ENCODE measurements around the gene CEACAM16.
A peak's percentile ranks its signal among the peaks of the same experiment; 100 is the strongest.

CEACAM16 gene

DNA sequence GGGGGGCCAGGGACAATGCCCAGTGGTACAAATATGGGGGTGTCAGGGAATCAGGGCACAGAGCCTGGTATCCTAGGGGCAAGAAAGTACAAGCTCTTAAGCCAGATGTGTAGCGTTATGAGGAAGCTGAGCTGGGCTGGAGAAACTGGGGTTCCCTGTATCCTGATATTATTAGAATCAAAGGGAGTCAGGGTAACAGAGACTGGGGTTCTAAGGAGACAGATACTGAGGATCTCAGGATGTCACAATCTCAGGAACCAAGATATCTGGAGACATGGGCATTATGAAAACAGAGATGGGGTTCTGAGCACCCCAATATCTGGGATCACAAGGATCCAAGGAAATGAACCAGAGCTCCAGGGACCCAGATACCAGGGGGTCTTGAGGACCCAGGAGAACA lies 50.3 kb downstream of the CEACAM16 start:
- DNase-seq = no peak

DNA sequence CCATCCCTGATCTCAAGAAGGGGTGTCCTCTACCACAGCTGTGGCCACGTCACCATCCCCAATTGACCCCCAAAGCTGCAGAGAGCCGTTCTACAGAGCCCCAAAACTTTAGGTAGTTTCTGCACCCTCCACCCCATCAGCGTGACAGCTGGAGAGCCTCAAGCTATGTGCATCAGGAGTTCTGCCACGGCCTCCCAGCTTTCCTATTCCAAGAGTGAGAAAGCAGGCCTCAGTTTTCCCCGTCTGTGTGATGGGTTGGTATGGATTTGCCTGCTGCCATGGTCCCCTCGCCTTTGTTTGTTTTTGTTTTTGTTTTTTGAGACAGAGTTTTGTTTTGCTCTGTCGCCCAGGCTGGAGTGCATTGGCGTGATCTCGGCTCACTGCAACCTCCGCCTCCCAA lies 51.0 kb downstream of the CEACAM16 start:
- DNase-seq = no peak

DNA sequence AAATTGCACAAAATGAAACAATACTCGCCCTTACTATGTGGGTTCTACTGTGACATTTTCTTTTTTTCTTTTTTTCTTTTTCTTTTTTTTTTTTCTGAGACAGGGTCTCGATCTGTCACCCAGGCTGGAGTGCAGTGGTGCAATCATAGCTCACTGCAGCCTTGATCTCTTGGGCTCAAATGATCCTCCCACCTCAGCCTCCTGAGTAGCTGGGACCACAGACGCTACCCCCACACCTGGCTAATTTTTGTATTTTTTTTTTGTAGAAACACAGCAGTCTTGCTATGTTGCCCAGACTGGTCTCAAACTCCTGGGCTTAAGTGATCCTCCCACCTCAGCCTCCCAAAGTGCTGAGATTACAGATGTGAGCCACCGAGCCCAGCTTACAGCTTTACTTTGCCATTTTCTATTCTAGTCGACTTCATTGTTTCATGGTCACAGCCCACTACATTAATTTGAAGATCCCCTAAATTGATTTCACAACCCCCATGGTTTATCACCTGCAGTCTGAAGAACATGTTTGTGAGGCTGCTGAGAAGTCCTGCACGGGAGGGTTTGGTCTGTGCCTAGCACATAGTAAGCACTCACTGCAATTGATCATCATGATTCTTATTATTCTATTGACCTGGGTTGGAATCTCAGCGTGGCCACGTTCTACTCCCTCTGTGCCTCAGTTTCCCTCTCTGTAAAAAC lies 53.3 kb downstream of the CEACAM16 start:
- no peak for DNase-seq

DNA sequence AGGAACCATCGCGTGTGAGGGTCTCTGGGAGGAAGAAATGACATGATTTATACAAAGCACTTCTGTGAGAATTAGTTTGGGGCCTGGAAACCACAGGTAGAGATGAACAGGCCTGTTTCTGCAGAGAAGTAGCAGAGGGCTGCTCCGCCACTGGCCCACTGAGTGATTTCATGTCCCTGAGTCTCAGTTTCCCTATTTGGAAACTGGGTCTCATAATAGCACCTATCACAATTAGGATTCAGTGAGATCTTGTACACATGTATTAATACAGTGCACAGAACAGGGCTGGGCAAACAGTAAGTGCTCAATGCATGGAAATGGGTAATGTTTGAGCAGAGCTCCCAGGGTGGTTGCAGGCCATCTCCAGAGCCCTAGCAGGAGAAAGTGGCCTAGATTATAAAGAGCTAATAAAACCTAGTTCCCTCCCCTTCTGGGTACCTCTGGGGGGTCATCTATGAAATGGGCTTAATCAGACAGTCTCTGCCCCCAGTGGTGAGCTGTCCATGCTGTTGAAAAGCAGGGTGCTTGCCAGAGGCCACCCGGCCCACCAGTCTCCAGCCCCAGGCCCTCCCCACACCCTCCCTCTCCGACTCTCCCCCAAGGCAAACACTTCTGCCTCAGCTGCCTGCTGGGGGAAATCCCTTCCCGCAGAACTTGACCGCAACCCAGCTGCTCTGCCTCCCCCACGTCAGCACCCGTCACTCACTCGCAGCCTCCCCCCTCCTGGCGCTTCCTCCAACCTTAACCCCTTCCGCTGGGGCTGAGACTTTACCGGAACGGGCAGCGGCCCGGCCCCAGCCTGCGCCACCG lies 54.1 kb downstream of the CEACAM16 start:
- peak; percentile 48 for DNase-seq

DNA sequence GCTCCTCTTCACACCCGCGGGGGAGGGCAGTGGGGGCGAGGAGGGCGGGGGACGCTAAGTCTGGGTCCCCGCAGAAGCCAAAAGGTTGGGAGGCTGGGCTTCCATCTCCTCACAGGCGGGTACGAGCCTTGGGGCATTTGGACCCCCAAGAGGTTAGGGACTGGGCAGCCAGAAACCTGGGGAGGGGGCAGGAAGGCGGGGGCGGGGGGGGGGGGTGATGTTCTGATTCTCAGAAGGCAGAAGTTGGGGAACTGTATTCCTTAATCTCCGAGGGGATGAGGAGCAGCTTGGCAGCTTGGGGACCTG lies 54.6 kb downstream of the CEACAM16 start:
- DNase-seq = no peak

DNA sequence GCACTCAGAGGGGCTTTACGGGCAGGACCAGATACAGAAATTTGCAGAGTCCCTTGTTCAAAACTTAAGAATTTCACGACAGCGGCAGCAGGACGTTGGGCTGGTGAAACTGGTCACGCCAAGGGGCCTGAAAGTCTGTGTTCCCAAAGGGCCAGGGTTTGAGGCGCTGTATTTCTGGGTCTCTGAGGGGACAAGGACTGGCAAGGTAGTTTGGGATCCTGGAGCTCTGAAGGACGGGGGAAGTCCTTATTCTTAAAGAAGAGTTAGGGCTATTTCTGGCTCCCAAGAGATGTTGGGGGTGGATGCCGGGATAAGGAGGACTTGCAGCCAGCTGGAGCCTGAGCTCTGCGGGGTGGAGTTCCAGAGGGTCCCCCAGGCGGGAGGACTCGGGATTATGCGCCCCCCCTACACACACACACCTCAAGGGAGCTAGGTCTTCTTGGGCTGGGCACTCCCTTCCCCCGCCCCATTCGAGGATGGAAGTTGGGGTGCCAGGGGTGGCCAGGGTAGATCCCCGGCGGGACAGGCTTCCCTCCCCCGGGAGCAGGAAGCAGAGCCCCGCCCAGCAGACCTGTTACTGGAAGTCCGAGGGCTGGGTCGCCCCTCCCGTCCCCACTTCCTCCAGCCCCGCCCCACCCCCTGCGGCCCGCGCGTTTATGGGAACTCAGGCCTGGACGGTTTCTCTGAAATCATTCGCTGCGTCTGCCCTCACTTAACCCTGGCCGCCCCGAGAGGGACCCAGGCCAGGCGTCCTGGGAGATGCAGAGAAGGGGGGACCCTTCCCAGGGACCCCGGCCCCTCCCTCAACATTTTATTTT lies 55.2 kb downstream of the CEACAM16 start:
- no peak for DNase-seq

DNA sequence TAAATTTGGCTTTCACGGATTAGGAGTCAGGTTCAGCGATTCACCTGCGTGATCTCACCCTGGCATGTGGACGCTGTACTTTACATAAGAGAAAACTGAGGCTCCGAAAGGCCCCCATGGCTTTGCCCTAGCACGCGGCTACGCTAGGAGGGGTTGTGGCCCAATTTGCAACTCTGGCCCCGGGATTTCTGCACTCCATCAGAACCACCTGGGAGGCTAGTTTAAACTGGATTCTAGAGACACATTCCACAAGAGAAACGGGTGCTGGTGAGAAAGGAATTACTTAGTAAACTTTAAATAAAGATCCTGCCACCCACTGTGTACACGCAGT lies 55.8 kb downstream of the CEACAM16 start:
- DNase-seq = no peak

DNA sequence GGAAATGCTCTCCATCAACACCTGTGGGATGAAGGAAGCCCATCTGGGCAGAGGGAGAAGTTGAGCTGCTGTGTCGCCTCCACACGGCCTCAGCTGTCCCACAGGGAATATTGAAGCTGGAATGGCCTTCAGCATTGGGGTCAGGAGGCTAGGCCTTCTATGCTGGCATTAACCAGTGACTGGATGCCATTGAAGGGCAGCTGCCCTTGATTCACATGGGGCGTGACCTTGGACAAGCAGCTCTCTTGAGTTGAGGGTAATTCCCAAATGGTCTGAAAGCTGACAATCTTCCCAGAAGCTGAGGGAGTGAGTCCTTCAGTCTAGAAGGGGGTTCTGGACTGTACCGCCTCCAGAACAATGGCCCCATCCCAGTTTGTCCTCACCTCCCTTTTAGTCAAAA lies 56.3 kb downstream of the CEACAM16 start:
- DNase-seq = no peak

DNA sequence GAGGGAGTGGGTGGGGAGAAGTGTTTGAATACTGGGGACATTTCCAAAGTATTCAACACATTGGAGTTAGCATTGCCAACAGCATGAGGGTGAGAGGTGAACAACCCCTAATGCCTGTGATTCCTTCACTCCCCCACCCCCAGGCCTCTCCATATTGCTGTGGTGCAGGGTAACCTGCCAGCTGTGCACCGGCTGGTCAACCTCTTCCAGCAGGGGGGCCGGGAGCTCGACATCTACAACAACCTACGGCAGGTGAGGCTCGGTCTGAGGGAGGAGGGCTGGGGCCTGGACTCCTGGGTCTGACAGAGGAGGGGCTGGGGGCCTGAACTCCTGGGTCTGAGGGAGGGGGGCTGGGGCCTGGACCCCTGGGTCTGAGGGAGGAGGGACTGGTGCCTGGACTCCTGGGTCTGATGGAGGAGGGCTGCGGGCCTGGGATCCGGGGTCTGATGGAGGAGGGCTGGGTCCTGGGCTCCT lies 57.2 kb downstream of the CEACAM16 start:
- DNase-seq = no peak

DNA sequence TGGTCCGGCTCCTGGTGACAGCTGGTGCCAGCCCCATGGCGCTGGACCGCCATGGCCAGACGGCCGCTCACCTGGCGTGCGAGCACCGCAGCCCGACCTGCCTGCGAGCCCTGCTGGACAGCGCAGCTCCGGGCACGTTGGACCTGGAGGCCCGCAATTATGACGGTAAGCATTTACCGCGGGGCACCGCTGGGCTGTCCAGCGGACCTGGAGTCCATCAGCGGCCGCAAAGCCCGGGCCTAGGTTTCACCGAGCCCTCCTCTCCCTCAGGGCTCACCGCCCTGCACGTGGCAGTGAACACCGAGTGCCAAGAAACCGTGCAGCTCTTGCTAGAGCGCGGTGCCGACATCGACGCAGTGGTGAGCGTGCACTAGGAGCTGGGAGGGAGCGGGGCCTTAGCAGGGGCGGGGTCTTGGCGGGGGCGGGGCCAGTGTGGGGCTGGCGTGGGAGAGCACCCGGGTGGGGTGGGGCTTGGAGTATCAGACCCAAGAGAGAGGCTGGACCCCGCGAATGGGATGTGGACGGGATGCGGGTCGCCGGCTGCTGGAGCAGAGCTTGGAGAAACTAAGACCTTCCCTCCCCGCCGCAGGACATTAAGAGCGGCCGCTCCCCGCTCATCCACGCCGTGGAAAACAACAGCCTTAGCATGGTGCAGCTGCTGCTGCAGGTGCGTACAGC lies 58.2 kb downstream of the CEACAM16 start:
- DNase-seq = no peak

DNA sequence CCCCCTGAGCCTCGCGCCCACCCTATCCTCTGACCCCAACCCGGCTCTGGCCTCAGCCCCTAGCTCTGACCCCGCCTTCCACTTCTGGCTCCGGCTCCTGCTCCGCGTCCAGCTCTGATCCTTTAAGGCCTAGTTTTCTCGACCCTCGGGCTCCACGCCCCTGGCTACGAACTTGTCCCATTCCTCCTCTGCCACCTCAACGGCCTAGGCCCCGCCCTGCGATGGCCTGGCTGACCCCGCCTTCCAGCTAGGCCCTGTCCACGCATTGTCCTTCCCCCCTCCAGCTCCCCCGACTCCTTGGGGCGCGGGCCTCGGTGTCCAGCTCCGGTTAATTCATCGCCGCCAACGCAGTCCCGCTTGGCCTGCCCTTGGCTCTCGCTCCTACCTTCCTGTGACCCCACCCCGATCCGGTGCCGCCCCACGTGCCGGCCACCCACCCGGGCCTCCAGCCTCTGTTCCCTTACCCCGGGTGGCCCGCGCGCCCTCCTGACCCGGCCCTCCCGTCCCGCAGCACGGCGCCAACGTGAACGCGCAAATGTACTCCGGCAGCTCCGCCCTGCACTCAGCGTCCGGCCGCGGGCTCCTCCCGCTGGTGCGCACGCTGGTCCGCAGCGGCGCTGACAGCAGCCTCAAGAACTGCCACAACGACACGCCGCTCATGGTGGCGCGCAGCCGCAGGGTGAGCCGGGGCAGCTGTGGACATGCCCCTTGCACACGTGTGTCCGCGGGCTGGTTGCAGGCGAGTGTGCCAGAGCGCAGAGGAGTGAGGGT lies 59.0 kb downstream of the CEACAM16 start:
- no peak for DNase-seq

DNA sequence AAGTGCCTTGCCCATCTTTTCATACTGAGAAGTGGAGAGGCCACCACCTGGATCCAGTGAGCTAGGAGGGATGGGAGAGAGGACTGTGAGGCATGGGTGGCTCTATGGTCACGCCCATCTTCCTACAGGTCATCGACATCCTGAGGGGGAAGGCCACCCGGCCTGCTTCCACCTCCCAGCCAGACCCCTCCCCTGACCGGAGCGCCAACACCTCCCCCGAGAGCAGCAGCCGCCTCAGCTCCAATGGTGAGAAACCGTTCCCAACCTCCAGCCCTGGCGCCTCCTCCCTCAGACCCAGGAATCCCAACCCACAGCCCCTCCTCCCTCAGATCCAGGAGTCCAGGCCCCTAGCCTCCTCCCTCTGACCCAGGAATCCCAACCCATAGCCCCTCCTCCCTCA lies 59.6 kb downstream of the CEACAM16 start:
- no peak for DNase-seq

DNA sequence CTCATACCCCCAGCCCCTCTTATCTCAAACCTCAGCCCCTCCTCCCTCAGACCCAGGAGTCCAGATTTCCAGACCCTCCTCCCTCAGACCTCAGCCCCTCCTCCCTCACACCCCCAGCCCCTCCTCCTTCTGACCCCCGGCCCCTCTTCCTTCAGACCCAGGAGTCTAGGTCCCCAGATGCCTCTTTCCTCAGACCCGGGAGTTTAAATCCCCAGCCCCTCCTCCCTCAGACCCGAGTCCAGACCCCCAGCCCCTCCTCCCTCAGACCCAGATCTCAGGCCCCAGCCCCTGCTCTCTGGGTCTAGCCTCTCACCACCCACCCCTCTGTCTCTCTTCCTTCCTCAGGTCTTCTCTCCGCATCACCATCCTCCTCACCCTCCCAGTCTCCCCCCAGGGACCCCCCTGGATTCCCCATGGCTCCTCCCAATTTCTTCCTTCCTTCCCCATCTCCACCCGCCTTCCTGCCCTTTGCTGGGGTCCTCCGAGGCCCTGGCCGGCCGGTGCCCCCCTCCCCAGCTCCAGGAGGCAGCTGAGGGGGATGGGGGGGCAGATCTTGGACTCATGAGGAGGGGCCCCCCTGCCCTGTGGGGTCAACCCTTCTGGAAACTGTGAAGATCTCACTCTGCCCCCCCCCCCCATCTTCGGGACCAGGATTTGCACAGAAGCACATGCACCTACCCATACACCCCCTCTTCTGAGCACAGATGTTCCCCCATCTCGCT lies 60.3 kb downstream of the CEACAM16 start:
- DNase-seq = no peak
